ENCODE results near the gene C2orf42. TPM values are rescaled to one million over a fixed set of nuclear protein-coding genes. Genes with fewer than 3 reads are reported as not detected.
A peak's percentile ranks its signal among the peaks of the same experiment; 100 is the strongest.
"Not testable (repeated sequence)": the region's sequence is repeated elsewhere in the genome, so short reads cannot be mapped to it uniquely, and the experiment has no call there.

C2orf42 gene
- total RNA-seq, 4 donors from 2014 or later: 2.3 to 18.2 (median 11.8) TPM

GRCh38 chr2:70132244-70133126, 58.3 kb downstream of the C2orf42 start:
- intact Hi-C loops (cut with DNase I; ENCODE audit: low total_unique reads): loop anchor here (10.0 kb wide), 1 partner anchor 1542 kb away; no protein-coding TSS in a partner anchor
- peak in 1 of 2 donors; percentile 58 for DNase-seq (ENCODE audit: low spot score in 2 of 2)
- no peak overlapping the region for H3K4me3 ChIP-seq (ENCODE audit: low read depth, poor library complexity, severe bottlenecking)
- TF ChIP-seq CTCF (IDR thresholded peaks at IDR 0.05) (no peak), POLR2A (IDR thresholded peaks at IDR 0.05) (no peak)
- WGBS, 2 donors: 1 to 2% methylated on average over 8 of the region's 8 CpGs

DNA sequence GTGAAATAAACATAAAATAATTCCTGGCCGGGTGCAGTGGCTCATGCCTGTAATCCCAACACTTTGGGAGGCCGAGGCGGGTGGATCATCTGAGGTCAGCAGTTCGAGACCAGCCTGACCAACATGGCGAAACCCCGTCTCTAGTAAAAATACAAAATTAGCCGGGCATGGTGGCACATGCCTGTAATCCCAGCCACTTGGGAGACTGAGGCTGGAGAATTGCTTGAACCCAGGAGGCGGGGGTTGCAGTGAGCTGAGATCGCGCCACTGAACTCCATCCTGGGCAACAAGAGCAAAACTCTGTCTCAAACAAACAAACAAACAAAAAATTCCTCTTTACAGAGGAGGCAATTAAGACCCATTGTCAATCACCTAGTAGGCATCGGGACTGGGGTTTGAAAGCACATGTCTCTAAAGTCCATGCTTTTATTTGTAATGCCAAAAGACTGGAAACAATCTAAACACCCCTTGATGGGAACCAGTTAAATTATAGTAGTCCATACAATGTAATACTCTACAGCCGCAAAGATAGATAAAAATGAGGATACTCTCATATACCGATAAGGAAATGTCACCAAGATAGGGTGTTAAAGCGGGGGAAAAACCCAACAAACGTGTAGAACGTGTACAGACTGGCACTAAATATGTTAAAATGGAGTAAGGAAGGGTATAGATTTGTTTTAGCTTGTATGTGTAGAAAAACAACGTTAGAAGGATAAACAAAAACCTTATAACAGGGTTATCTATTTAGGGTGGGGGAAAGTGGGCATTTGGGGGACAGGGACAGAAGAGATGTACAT, 59.3 kb downstream of the C2orf42 start:
- intact Hi-C loops (cut with DNase I; ENCODE audit: low total_unique reads): loop anchor here (10.0 kb wide), 1 partner anchor 1543 kb away; no protein-coding TSS in a partner anchor

GRCh38 chr2:70128005-70128404, 62.8 kb downstream of the C2orf42 start:
- no peak for TF ChIP-seq CTCF (IDR thresholded peaks at IDR 0.05)
- no peak for TF ChIP-seq POLR2A (IDR thresholded peaks at IDR 0.05)
- H3K4me3 ChIP-seq (ENCODE audit: low read depth, poor library complexity, severe bottlenecking): no peak overlapping the region
- WGBS, 2 donors: 38 to 68% methylated on average over 1 of the region's 1 CpG
- DNase-seq (ENCODE audit: low spot score in 2 of 2): no peak
- intact Hi-C loops (cut with DNase I; ENCODE audit: low total_unique reads): no loop called here

More for the DNA sequence above, 59.3 kb downstream of the C2orf42 start:
- DNase-seq (ENCODE audit: low spot score in 2 of 2); H3K4me3 ChIP-seq (ENCODE audit: low read depth, poor library complexity, severe bottlenecking): not testable (repeated sequence)
- 61 to 66% methylated on average over 17 of the region's 17 CpGs for WGBS, 2 donors

DNA sequence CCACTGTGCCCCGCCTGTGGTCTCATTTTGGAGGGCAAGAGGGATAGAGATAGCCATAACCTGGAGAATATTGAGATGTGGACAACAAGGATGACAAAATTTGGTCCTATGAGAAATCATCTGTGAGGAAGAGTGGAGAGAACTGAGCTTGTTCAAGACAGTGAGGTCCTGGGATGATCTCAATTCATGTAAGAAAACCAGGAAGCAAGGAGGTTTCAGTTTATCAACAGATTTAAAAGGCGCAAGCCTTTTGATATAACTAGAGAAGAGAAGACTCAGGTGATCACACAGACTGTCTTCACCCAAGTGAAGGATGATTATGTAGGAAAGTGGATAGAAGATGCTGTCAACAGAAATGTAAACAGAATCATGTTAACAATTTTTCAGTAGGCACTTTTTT, 64.4 kb downstream of the C2orf42 start:
- intact Hi-C loops (cut with DNase I; ENCODE audit: low total_unique reads): no loop called here
- no peak for TF ChIP-seq POLR2A (IDR thresholded peaks at IDR 0.05)
- TF ChIP-seq CTCF (IDR thresholded peaks at IDR 0.05): no peak
- H3K4me3 ChIP-seq (ENCODE audit: low read depth, poor library complexity, severe bottlenecking): no peak overlapping the region
- WGBS, 2 donors: 95 to 100% methylated on average over 2 of the region's 2 CpGs
- no peak for DNase-seq (ENCODE audit: low spot score in 2 of 2)

DNA sequence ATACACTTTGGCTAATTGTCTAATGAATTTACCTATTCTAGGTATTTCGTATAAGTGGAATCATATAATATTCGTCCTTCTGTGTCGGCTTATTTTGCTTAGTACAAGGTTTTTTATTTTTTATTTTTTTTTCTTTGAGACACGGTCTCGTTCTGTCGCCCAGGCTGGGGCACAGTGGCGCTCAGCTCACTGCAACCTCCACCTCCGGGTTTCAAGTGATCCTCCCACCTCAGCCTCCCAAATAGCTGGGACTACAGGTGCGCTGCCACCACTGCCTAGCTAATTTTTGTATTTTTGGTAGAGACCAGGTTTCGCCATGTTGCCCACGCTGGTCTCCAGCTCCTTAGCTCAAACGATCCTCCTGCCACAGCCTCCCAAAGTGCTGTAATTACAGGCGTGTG, 65.3 kb downstream of the C2orf42 start:
- 62 to 63% methylated on average over 13 of the region's 13 CpGs for WGBS, 2 donors
- no peak for DNase-seq (ENCODE audit: low spot score in 2 of 2)
- no peak overlapping the region for H3K4me3 ChIP-seq (ENCODE audit: low read depth, poor library complexity, severe bottlenecking)
- intact Hi-C loops (cut with DNase I; ENCODE audit: low total_unique reads): no loop called here
- TF ChIP-seq CTCF (IDR thresholded peaks at IDR 0.05): no peak
- no peak for TF ChIP-seq POLR2A (IDR thresholded peaks at IDR 0.05)

- peak overlapping the region; percentile 30 for H3K4me3 ChIP-seq (ENCODE audit: low read depth, poor library complexity, severe bottlenecking)
- peak; percentile 55 to 93 for DNase-seq (ENCODE audit: low spot score in 2 of 2)
- 0 to 1% methylated on average over 36 of the region's 36 CpGs for WGBS, 2 donors
- intact Hi-C loops (cut with DNase I; ENCODE audit: low total_unique reads): no loop called here
- TF ChIP-seq CTCF (IDR thresholded peaks at IDR 0.05) (no peak), POLR2A (IDR thresholded peaks at IDR 0.05) (no peak)
Measured at GRCh38 chr2:70124983-70125480, 65.8 kb downstream of the C2orf42 start.
